SK-N-SH (cell line): ENCODE measurements around the gene KNL1. TPM values are rescaled to one million over a fixed set of nuclear protein-coding genes. Genes with fewer than 3 reads are reported as not detected.
A peak's percentile ranks its signal among the peaks of the same experiment; 100 is the strongest.

Experiments used
- CTCF ChIA-PET: fragments of 300-600, 350-600 bp; formaldehyde crosslinking; extraction: SDS; loops from one replicate; lab custom pipeline; 2021; lab: Yijun Ruan, JAX
- POLR2A ChIA-PET: fragments of 350-600 bp; sonication (Branson Sonifier 250); formaldehyde crosslinking; extraction: SDS; loops from one replicate; lab custom pipeline; 2020; ENCODE audit warnings: antibody characterized with exemption, inconsistent platforms; lab: Yijun Ruan, JAX
- DNase-seq: peaks from one replicate; pipeline ENCODE4 v3.0.0; 2012
- H2AFZ ChIP-seq: fragments of 200-600 bp; sonication (generic); 2 replicates; pipeline ENCODE4 v1.8.1; 2016; ENCODE audit warnings: antibody characterized with exemption, mild to moderate bottlenecking, low read depth
- H3F3A ChIP-seq: fragments of 200-600 bp; sonication (generic); replicated peaks from 2 replicates; pipeline ENCODE3; 2016; ENCODE audit warnings: antibody characterized with exemption, mild to moderate bottlenecking; ENCODE audit not compliant: insufficient read depth
- H3K27ac ChIP-seq, 2 experiments: fragments of 200-500 bp in 1 of 2; fragments of 200-600 bp in 1 of 2; sonication (Bioruptor generic) in 1 of 2; sonication (generic), shearing (Covaris generic) in 1 of 2; 2 replicates each; pipeline versions ENCODE4 v1.5.1 to v1.6.1; 2014 to 2016; ENCODE audit warnings: low read depth in 2 of 2, inconsistent platforms in 1 of 2, low read length in 1 of 2, mild to moderate bottlenecking in 1 of 2, mixed read lengths in 1 of 2
- H3K27me3 ChIP-seq: fragments of 200-600 bp; sonication (generic), shearing (Covaris generic); 2 replicates; pipeline ENCODE4 v1.6.1; 2016; ENCODE audit warnings: mixed run types; ENCODE audit not compliant: insufficient read depth
- H3K36me3 ChIP-seq, 2 experiments: fragments of 200-500 bp in 1 of 2; fragments of 200-600 bp in 1 of 2; sonication (Bioruptor generic) in 1 of 2; sonication (generic) in 1 of 2; replicated peaks in 1 of 2; 2 replicates each; pipeline versions ENCODE3 to v1.5.1; 2014 to 2016; ENCODE audit warnings: low read length in 1 of 2, mild to moderate bottlenecking in 1 of 2; ENCODE audit not compliant: insufficient read depth in 2 of 2, control insufficient read depth in 1 of 2
- H3K4me1 ChIP-seq, 2 experiments: fragments of 200-500 bp in 1 of 2; fragments of 200-600 bp in 1 of 2; sonication (Bioruptor generic) in 1 of 2; sonication (generic), shearing (Covaris generic) in 1 of 2; 2 replicates each; pipeline versions ENCODE4 v1.5.1 to v1.6.1; 2014 to 2016; ENCODE audit warnings: low read depth in 1 of 2, low read length in 1 of 2, mixed run types in 1 of 2; ENCODE audit not compliant: insufficient read depth in 2 of 2, control insufficient read depth in 1 of 2
- H3K4me2 ChIP-seq: fragments of 200-600 bp; sonication (generic), shearing (Covaris generic); 2 replicates; pipeline ENCODE4 v1.6.1; 2017; ENCODE audit warnings: mixed run types
- H3K4me3 ChIP-seq, 2 experiments: fragments of 200-500 bp in 1 of 2; fragments of 200-600 bp in 1 of 2; sonication (Bioruptor generic) in 1 of 2; sonication (generic), shearing (Covaris generic) in 1 of 2; 2 replicates each; pipeline versions ENCODE4 v1.5.1 to v1.8.1; 2014 to 2016; ENCODE audit warnings: low read depth in 2 of 2, inconsistent platforms in 1 of 2, low read length in 1 of 2, mild to moderate bottlenecking in 1 of 2, mixed read lengths in 1 of 2, moderate library complexity in 1 of 2
- H3K79me2 ChIP-seq: fragments of 200-600 bp; sonication (generic); 2 replicates; pipeline ENCODE4 v1.8.1; 2017; ENCODE audit warnings: mild to moderate bottlenecking; ENCODE audit not compliant: insufficient read depth
- H3K9ac ChIP-seq: fragments of 200-600 bp; sonication (generic); 2 replicates; pipeline ENCODE4 v1.6.1; 2017; ENCODE audit warnings: mixed run types
- H3K9me2 ChIP-seq: fragments of 200-600 bp; sonication (generic); 2 replicates; pipeline ENCODE4 v1.6.1; 2017; ENCODE audit warnings: mixed run types
- H3K9me3 ChIP-seq: fragments of 200-600 bp; sonication (generic); 2 replicates; pipeline ENCODE4 v1.6.1; 2017; ENCODE audit warnings: mixed run types, mild to moderate bottlenecking, moderate library complexity
- H4K20me1 ChIP-seq: fragments of 200-600 bp; sonication (generic); 2 replicates; pipeline ENCODE4 v1.6.1; 2017; ENCODE audit warnings: mild to moderate bottlenecking, mixed run types; ENCODE audit not compliant: insufficient read depth
- CHD2 ChIP-seq: fragments of 150-350 bp; IDR thresholded peaks from 2 replicates; pipeline ENCODE4 v1.6.1; 2018; ENCODE audit warnings: low read length; ENCODE audit not compliant: partially characterized antibody
- ELF1 ChIP-seq: IDR thresholded peaks from 2 replicates; pipeline ENCODE4 v1.4.0; 2012
- EZH2phosphoT487 ChIP-seq: fragments of 200-600 bp; sonication (generic); IDR thresholded peaks from 2 replicates; pipeline ENCODE4 v1.6.1; 2017; ENCODE audit warnings: low read depth, mixed run types, mild to moderate bottlenecking, antibody characterized with exemption, moderate library complexity, borderline replicate concordance
- FOSL2 ChIP-seq: IDR thresholded peaks from 2 replicates; pipeline ENCODE4 v1.4.0; 2012; ENCODE audit warnings: low read depth, mild to moderate bottlenecking, moderate library complexity, borderline replicate concordance
- FOXJ3 ChIP-seq: sonication (generic); formaldehyde crosslinking; IDR thresholded peaks from 2 replicates; pipeline ENCODE4 v1.5.1; 2020; ENCODE audit warnings: mild to moderate bottlenecking, missing genetic modification reagents
- GATA2 ChIP-seq: sonication (generic); formaldehyde crosslinking; IDR thresholded peaks from 2 replicates; pipeline ENCODE4 v1.5.0; 2020; ENCODE audit warnings: mild to moderate bottlenecking, missing genetic modification reagents
- JUND ChIP-seq: IDR thresholded peaks from 2 replicates; pipeline ENCODE4 v1.4.0; 2012
- MAX ChIP-seq: IDR thresholded peaks from 2 replicates; pipeline ENCODE4 v1.4.0; 2012; ENCODE audit warnings: low read depth
- MEF2A ChIP-seq: IDR thresholded peaks from 2 replicates; pipeline ENCODE4 v1.4.0; 2012; ENCODE audit warnings: low read depth, borderline replicate concordance
- MXI1 ChIP-seq: IDR thresholded peaks from 2 replicates; pipeline ENCODE4 v1.6.1; 2012; ENCODE audit warnings: mild to moderate bottlenecking, low read depth, low read length, improper control_type of control experiment
- NFIC ChIP-seq: IDR thresholded peaks from 2 replicates; pipeline ENCODE4 v1.4.0; 2012; ENCODE audit warnings: borderline replicate concordance
- NRF1 ChIP-seq: IDR thresholded peaks from 2 replicates; pipeline ENCODE4 v1.6.1; 2012; ENCODE audit warnings: low read depth, mild to moderate bottlenecking, low read length
- POLR2AphosphoS5 ChIP-seq: IDR thresholded peaks from 2 replicates; pipeline ENCODE4 v1.6.1; 2012; ENCODE audit warnings: low read depth, low read length
- RCOR1 ChIP-seq: fragments of 150-350 bp; IDR thresholded peaks from 2 replicates; pipeline ENCODE4 v1.6.1; 2017; ENCODE audit warnings: antibody characterized with exemption, low read length
- RFX5 ChIP-seq: IDR thresholded peaks from 2 replicates; pipeline ENCODE4 v1.6.1; 2012; ENCODE audit warnings: mild to moderate bottlenecking, improper control_type of control experiment, low read length
- RXRA ChIP-seq: IDR thresholded peaks from 2 replicates; pipeline ENCODE4 v1.4.0; 2012; ENCODE audit warnings: low read depth, mild to moderate bottlenecking, borderline replicate concordance
- SIN3A ChIP-seq: IDR thresholded peaks from 2 replicates; pipeline ENCODE4 v1.6.1; 2012; ENCODE audit warnings: low read depth, mild to moderate bottlenecking, low read length, moderate library complexity, borderline replicate concordance
- SMC3 ChIP-seq: IDR thresholded peaks from 2 replicates; pipeline ENCODE4 v1.6.1; 2012; ENCODE audit warnings: low read depth, low read length, improper control_type of control experiment
- TAF1 ChIP-seq: IDR thresholded peaks from 2 replicates; pipeline ENCODE4 v1.6.1; 2012; ENCODE audit warnings: low read depth, mild to moderate bottlenecking, low read length, moderate library complexity, borderline replicate concordance
- TCF12 ChIP-seq: IDR thresholded peaks from 2 replicates; pipeline ENCODE4 v1.4.0; 2012
- TEAD4 ChIP-seq: IDR thresholded peaks from 2 replicates; pipeline ENCODE4 v1.4.0; 2012; ENCODE audit warnings: mild to moderate bottlenecking, borderline replicate concordance; ENCODE audit not compliant: insufficient read depth
- USF2 ChIP-seq: fragments of 150-350 bp; IDR thresholded peaks from 2 replicates; pipeline ENCODE4 v1.6.1; 2017; ENCODE audit warnings: antibody characterized with exemption, low read length, low read depth, borderline replicate concordance
- YY1 ChIP-seq: IDR thresholded peaks from 2 replicates; pipeline ENCODE4 v1.4.0; 2012; ENCODE audit warnings: low read depth, mild to moderate bottlenecking
- WGBS: methylation state at CpG from one replicate; pipeline ENCODE4 v1.1.6; 2017; ENCODE audit warnings: low lambda C conversion rate; 5-methylcytosine and 5-hydroxymethylcytosine counted together
- polyA plus RNA-seq, 3 experiments: library from polyadenylated mRNA; depleted of rRNA; stranded (reverse); fragments of >200 nt; gene quantifications; 2 replicates each; pipeline ENCODE4 v1.2.3, GENCODE V29; 2012
- TF ChIP-seq, protein P1 (sequence below): IDR thresholded peaks from 2 replicates; pipeline ENCODE4 v1.4.0; 2012; ENCODE audit warnings: low read depth, borderline replicate concordance
- TF ChIP-seq, protein P2 (sequence below): fragments of 150-350 bp; IDR thresholded peaks from 2 replicates; pipeline ENCODE4 v1.6.1; 2016; ENCODE audit warnings: mild to moderate bottlenecking, low read depth, low read length
- TF ChIP-seq, protein P3 (sequence below): IDR thresholded peaks from 2 replicates; pipeline ENCODE4 v1.6.1; 2012; ENCODE audit warnings: mild to moderate bottlenecking, low read depth, low read length, moderate library complexity

Gene KNL1
- polyA plus RNA-seq, 1 of the 3 experiments (the other 2 are of a cell fraction) = 1.6 TPM

- peak within 1 kb of the TSS; percentile 81 for H3K4me2 ChIP-seq
- H3K27me3 ChIP-seq = no peaks in the 10 kb centered on the region
- under 1% methylated on average over 45 of the region's 81 CpGs for WGBS
- peak within 1 kb of the TSS; percentile 82 for H3K9ac ChIP-seq
- ChIA-PET CTCF (interaction anchor here (0.6 to 3.0 kb wide), 9 partner anchors 8 to 534 kb away, joined by 3 to 16 read pairs (median 4); partner anchors contain the start of genes BUB1B and RHOV), POLR2A (interaction anchor here (0.8 to 1.4 kb wide), 7 partner anchors 62 to 421 kb away, joined by 3 to 9 read pairs (median 3); partner anchors contain the start of genes CCDC32, INO80 and VPS18)
- peaks cover 48% of the 10 kb centered on the region for H3K79me2 ChIP-seq
- no peaks in the 10 kb centered on the region for H3K9me2 ChIP-seq
- no peaks in the 10 kb centered on the region for H3K9me3 ChIP-seq
- peaks cover 0 to 7% of the 10 kb centered on the region in 2 experiments for H3K36me3 ChIP-seq
- peak within 1 kb of the TSS; percentile 72 to 90 for H3K4me3 ChIP-seq
- peaks cover 8% of the 10 kb centered on the region for H3F3A ChIP-seq
- peak within 1 kb of the TSS; percentile 96 to 97 for H3K27ac ChIP-seq
- peaks cover 0 to 4% of the 10 kb centered on the region in 2 experiments; a peak in 1 of 4 replicates for H3K4me1 ChIP-seq
- no peaks in the 10 kb centered on the region for H4K20me1 ChIP-seq
- peak within 1 kb of the TSS; percentile 82 for H2AFZ ChIP-seq
- DNase-seq = peak; percentile 95
- peak; percentile 99 for TF ChIP-seq SIN3A
- peak; percentile 89 for TF ChIP-seq ELF1
- TF ChIP-seq, protein P1, sequence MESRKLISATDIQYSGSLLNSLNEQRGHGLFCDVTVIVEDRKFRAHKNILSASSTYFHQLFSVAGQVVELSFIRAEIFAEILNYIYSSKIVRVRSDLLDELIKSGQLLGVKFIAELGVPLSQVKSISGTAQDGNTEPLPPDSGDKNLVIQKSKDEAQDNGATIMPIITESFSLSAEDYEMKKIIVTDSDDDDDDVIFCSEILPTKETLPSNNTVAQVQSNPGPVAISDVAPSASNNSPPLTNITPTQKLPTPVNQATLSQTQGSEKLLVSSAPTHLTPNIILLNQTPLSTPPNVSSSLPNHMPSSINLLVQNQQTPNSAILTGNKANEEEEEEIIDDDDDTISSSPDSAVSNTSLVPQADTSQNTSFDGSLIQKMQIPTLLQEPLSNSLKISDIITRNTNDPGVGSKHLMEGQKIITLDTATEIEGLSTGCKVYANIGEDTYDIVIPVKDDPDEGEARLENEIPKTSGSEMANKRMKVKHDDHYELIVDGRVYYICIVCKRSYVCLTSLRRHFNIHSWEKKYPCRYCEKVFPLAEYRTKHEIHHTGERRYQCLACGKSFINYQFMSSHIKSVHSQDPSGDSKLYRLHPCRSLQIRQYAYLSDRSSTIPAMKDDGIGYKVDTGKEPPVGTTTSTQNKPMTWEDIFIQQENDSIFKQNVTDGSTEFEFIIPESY = peak; percentile 90
- peak; percentile 77 for TF ChIP-seq CHD2
- TF ChIP-seq YY1 = peak; percentile 62; the same call in 1 of the 2 replicates
- no peak for TF ChIP-seq MEF2A
- TF ChIP-seq MXI1 = peak; percentile 94
- no peak for TF ChIP-seq TEAD4
- TF ChIP-seq FOSL2 = no peak
- TF ChIP-seq RXRA = no peak; the same call in 1 of the 2 replicates
- TF ChIP-seq NRF1 = peak; percentile 61
- no peak for TF ChIP-seq RFX5
- TF ChIP-seq, protein P2, sequence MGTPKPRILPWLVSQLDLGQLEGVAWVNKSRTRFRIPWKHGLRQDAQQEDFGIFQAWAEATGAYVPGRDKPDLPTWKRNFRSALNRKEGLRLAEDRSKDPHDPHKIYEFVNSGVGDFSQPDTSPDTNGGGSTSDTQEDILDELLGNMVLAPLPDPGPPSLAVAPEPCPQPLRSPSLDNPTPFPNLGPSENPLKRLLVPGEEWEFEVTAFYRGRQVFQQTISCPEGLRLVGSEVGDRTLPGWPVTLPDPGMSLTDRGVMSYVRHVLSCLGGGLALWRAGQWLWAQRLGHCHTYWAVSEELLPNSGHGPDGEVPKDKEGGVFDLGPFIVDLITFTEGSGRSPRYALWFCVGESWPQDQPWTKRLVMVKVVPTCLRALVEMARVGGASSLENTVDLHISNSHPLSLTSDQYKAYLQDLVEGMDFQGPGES = no peak
- no peak for TF ChIP-seq GATA2 (CRISPR knock-in tag)
- no peak for TF ChIP-seq TCF12
- TF ChIP-seq JUND = no peak
- no peak for TF ChIP-seq EZH2phosphoT487
- no peak for TF ChIP-seq USF2
- TF ChIP-seq, protein P3, sequence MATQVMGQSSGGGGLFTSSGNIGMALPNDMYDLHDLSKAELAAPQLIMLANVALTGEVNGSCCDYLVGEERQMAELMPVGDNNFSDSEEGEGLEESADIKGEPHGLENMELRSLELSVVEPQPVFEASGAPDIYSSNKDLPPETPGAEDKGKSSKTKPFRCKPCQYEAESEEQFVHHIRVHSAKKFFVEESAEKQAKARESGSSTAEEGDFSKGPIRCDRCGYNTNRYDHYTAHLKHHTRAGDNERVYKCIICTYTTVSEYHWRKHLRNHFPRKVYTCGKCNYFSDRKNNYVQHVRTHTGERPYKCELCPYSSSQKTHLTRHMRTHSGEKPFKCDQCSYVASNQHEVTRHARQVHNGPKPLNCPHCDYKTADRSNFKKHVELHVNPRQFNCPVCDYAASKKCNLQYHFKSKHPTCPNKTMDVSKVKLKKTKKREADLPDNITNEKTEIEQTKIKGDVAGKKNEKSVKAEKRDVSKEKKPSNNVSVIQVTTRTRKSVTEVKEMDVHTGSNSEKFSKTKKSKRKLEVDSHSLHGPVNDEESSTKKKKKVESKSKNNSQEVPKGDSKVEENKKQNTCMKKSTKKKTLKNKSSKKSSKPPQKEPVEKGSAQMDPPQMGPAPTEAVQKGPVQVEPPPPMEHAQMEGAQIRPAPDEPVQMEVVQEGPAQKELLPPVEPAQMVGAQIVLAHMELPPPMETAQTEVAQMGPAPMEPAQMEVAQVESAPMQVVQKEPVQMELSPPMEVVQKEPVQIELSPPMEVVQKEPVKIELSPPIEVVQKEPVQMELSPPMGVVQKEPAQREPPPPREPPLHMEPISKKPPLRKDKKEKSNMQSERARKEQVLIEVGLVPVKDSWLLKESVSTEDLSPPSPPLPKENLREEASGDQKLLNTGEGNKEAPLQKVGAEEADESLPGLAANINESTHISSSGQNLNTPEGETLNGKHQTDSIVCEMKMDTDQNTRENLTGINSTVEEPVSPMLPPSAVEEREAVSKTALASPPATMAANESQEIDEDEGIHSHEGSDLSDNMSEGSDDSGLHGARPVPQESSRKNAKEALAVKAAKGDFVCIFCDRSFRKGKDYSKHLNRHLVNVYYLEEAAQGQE = no peak; the same call in 1 of the 2 replicates
- peak; percentile 40; the same call in 1 of the 2 replicates for TF ChIP-seq TAF1
- TF ChIP-seq RCOR1 = no peak
- peak; percentile 93 for TF ChIP-seq POLR2AphosphoS5
- TF ChIP-seq SMC3 = no peak
- peak; percentile 78 for TF ChIP-seq MAX
- TF ChIP-seq FOXJ3 = no peak
- TF ChIP-seq NFIC = no peak
Observed at GRCh38 chr15:40694688-40695468, 100.8 kb downstream of the KNL1 start, which contains the start of gene RAD51. RAD51 (plus strand) TSS chr15:40695174; CDS start chr15:40698759, 3,585 bp downstream.
